HG03045 (cell line): ENCODE results near the gene RPL39L.
A peak's percentile ranks its signal among the peaks of the same experiment; 100 is the strongest.

Experiments
- ATAC-seq: cut with Tn5 transposase; IDR thresholded peaks from one replicate; pipeline ENCODE4 v1.9.1; 2021; ENCODE audit warnings: mild to moderate bottlenecking, moderate library complexity; ENCODE audit not compliant: unreplicated experiment

Gene RPL39L

GRCh38 chr3:187101184-187102072 is 37.9 kb downstream of the RPL39L start:
- peak; percentile 72 for ATAC-seq

- ATAC-seq: no peak
These were observed 40.3 kb downstream of the RPL39L start for GRCh38 chr3:187098923-187099512.

GRCh38 chr3:187093320-187093719 is 46.0 kb downstream of the RPL39L start:
- no peak for ATAC-seq

GRCh38 chr3:187088701-187089100 is 50.6 kb downstream of the RPL39L start:
- no peak for ATAC-seq

GRCh38 chr3:187086831-187087230 is 52.5 kb downstream of the RPL39L start:
- ATAC-seq: no peak

- no peak for ATAC-seq
These were observed 53.4 kb downstream of the RPL39L start for GRCh38 chr3:187085933-187086332.

- ATAC-seq: no peak
These were observed 54.2 kb downstream of the RPL39L start for GRCh38 chr3:187085021-187085666.

GRCh38 chr3:187084580-187084979 is 54.7 kb downstream of the RPL39L start:
- ATAC-seq: no peak

GRCh38 chr3:187084126-187084525 is 55.2 kb downstream of the RPL39L start:
- ATAC-seq: no peak

GRCh38 chr3:187082758-187083375 is 56.4 kb downstream of the RPL39L start:
- ATAC-seq: no peak

- ATAC-seq: no peak
These were observed 58.4 kb downstream of the RPL39L start for GRCh38 chr3:187080799-187081450.

GRCh38 chr3:187079090-187080022 is 59.9 kb downstream of the RPL39L start:
- ATAC-seq: no peak

- no peak for ATAC-seq
These were observed 61.8 kb downstream of the RPL39L start for GRCh38 chr3:187077537-187077936.

- no peak for ATAC-seq
These were observed 62.2 kb downstream of the RPL39L start for GRCh38 chr3:187077085-187077484.

- ATAC-seq: no peak
These were observed 63.0 kb downstream of the RPL39L start for GRCh38 chr3:187076297-187076696.

- no peak for ATAC-seq
These were observed 64.5 kb downstream of the RPL39L start for GRCh38 chr3:187074846-187075245.

- ATAC-seq: no peak
These were observed 65.7 kb downstream of the RPL39L start for GRCh38 chr3:187073581-187074098.

GRCh38 chr3:187072511-187072910 is 66.8 kb downstream of the RPL39L start:
- no peak for ATAC-seq

GRCh38 chr3:187072102-187072501 is 67.2 kb downstream of the RPL39L start:
- ATAC-seq: no peak
